HepG2 (cell line): ENCODE results near the gene AXIN1. TPM values are rescaled to one million over a fixed set of nuclear protein-coding genes. Genes with fewer than 3 reads are reported as not detected.

Source experiments
- ATAC-seq: fragments of 200-7000 bp; cut with Tn5 transposase; 3 replicates; pipeline ENCODE4 v1.9.1; 2020; ENCODE audit warnings: mild to moderate bottlenecking, moderate library complexity
- BruUV-seq: library from RNA; stranded (reverse); fragments of 400-500 nt; replicated peaks from 2 replicates; lab custom pipeline; 2021; lab: Mats Ljungman, UMichigan
- CTCF ChIA-PET: fragments of 300-600 bp; formaldehyde crosslinking; extraction: SDS; loops from one replicate; lab custom pipeline; 2021; ENCODE audit warnings: low total read pairs, inconsistent platforms, low intra/inter-chr PET ratio; lab: Yijun Ruan, JAX
- POLR2A ChIA-PET: fragments of 350-600 bp; sonication (Branson Sonifier 250); formaldehyde crosslinking; loops from one replicate; lab custom pipeline; 2020; ENCODE audit warnings: antibody characterized with exemption, inconsistent platforms; lab: Yijun Ruan, JAX
- DNase-seq: peaks from one replicate; pipeline ENCODE4 v3.0.0-alpha.2; 2015; ENCODE audit warnings: low spot score
- FAIRE-seq: peaks from 3 replicates; lab custom pipeline; 2011; peaks lifted over from hg19 to GRCh38; lab: Jason Lieb, UNC
- H2AFZ ChIP-seq: one replicate; pipeline ENCODE4 v1.6.1; 2011; ENCODE audit warnings: low read length, inconsistent platforms
- H3K27ac ChIP-seq: fragments of 300-600 bp; 3 replicates; pipeline ENCODE4 v1.8.0; 2011; ENCODE audit warnings: mixed run types, mild to moderate bottlenecking, mixed read lengths, low read length, inconsistent platforms; ENCODE audit not compliant: insufficient read depth; ENCODE audit errors: extremely low read length
- H3K27me3 ChIP-seq, 2 experiments: fragments of 200-600 bp in 1 of 2; 2 replicates in 1 of 2; 3 replicates in 1 of 2; pipeline versions ENCODE4 v1.6.0 to v1.8.0; 2011; ENCODE audit warnings: low read length in 2 of 2, mild to moderate bottlenecking in 2 of 2, moderate library complexity in 2 of 2, inconsistent platforms in 1 of 2; ENCODE audit not compliant: insufficient read depth in 2 of 2, control insufficient read depth in 1 of 2
- H3K36me3 ChIP-seq, 2 experiments: fragments of 200-600 bp in 1 of 2; replicated peaks in 1 of 2; 2 replicates in 1 of 2; 3 replicates in 1 of 2; pipeline versions ENCODE4 v1.5.1 to v1.8.0; 2011; ENCODE audit warnings: low read length in 2 of 2, inconsistent platforms in 1 of 2; ENCODE audit not compliant: insufficient read depth in 2 of 2, control insufficient read depth in 1 of 2
- H3K4me1 ChIP-seq: 2 replicates; pipeline ENCODE4 v1.5.1; 2012; ENCODE audit warnings: low read length, inconsistent platforms; ENCODE audit not compliant: insufficient read depth
- H3K4me2 ChIP-seq: 2 replicates; pipeline ENCODE4 v1.6.0; 2011; ENCODE audit warnings: low read depth, low read length, inconsistent platforms
- H3K4me3 ChIP-seq, 3 experiments: fragments of 200-600 bp in 1 of 3; sonication (generic), shearing (Covaris generic) in 1 of 3; replicated peaks in 1 of 3; 2 replicates each; pipeline ENCODE4 v1.5.1; 2011 to 2016; ENCODE audit warnings: low read length in 3 of 3, inconsistent platforms in 2 of 3, low read depth in 2 of 3, mild to moderate bottlenecking in 2 of 3, control low read depth in 1 of 3, mixed read lengths in 1 of 3; ENCODE audit not compliant: insufficient read depth in 1 of 3
- H3K79me2 ChIP-seq: one replicate; pipeline ENCODE4 v1.6.1; 2011; ENCODE audit warnings: low read length, inconsistent platforms; ENCODE audit not compliant: insufficient read depth
- H3K9ac ChIP-seq: 2 replicates; pipeline ENCODE4 v1.6.0; 2011; ENCODE audit warnings: mild to moderate bottlenecking, low read depth, low read length, inconsistent platforms; ENCODE audit not compliant: insufficient read depth
- H3K9me3 ChIP-seq: 2 replicates; pipeline ENCODE4 v1.5.1; 2012; ENCODE audit warnings: mild to moderate bottlenecking, low read length
- H4K20me1 ChIP-seq: 2 replicates; pipeline ENCODE4 v1.6.0; 2011; ENCODE audit warnings: inconsistent platforms, mild to moderate bottlenecking, low read length, moderate library complexity; ENCODE audit not compliant: insufficient read depth
- ADNP ChIP-seq: sonication (generic); formaldehyde crosslinking; IDR thresholded peaks from 2 replicates; pipeline ENCODE4 v1.4.0; 2020; ENCODE audit warnings: missing genetic modification reagents
- TAF15 ChIP-seq: fragments of 200-400 bp; formaldehyde crosslinking; IDR thresholded peaks from one replicate; pipeline ENCODE4 v1.6.1; 2018; ENCODE audit warnings: mild to moderate bottlenecking, low read depth, low read length; ENCODE audit not compliant: poor library complexity, severe bottlenecking
- TBL1XR1 ChIP-seq: fragments of 150-350 bp; IDR thresholded peaks from 2 replicates; pipeline ENCODE4 v1.6.1; 2014; ENCODE audit warnings: borderline replicate concordance, low read length; ENCODE audit not compliant: partially characterized antibody
- XRCC5 ChIP-seq: fragments of 200-400 bp; formaldehyde crosslinking; optimal IDR thresholded peaks from 2 replicates; pipeline ENCODE3; 2017; ENCODE audit warnings: mild to moderate bottlenecking, low read length
- WGBS: methylation state at CpG from one replicate; pipeline ENCODE4 v1.1.6; 2017; ENCODE audit warnings: low lambda C conversion rate; 5-methylcytosine and 5-hydroxymethylcytosine counted together
- in situ Hi-C: cut with HindIII; loops from 2 replicates; pipeline ENCODE4 v1.10.0; 2017; ENCODE audit warnings: low pct_unique_long_range_greater_than_20kb; ENCODE audit not compliant: extremely low pct_ligation_motif_present
- intact Hi-C: fragments of 100-400 bp; cut with micrococcal nuclease; formaldehyde crosslinking; loops from one replicate; pipeline ENCODE4 v1.10.0; 2022; ENCODE audit not compliant: unreplicated experiment
- polyA plus RNA-seq, 8 experiments: library from polyadenylated mRNA; depleted of rRNA in 3 of 8; stranded (reverse) in 7 of 8; unstranded in 1 of 8; fragments of >200 nt; fragmentation: Illumina TruSeq in 4 of 8; extraction: Trizol in 4 of 8; gene quantifications; 2 replicates each; pipeline versions ENCODE4 v1.2.1 to v1.2.3, GENCODE V29; 2011 to 2016; ENCODE audit warnings: low read depth in 4 of 8, missing spikeins in 1 of 8, mixed read lengths in 1 of 8; ENCODE audit not compliant: insufficient read depth in 1 of 8
- total RNA-seq, 5 experiments: library from RNA; depleted of rRNA; stranded (reverse); fragments of >200 nt; fragmentation: Illumina TruSeq; extraction: Trizol; gene quantifications; 2 replicates each; pipeline ENCODE4 v1.2.3, GENCODE V29; 2016; ENCODE audit warnings: low read depth in 1 of 5
- TF ChIP-seq, protein P1 (sequence below): sonication (generic); formaldehyde crosslinking; IDR thresholded peaks from 2 replicates; pipeline ENCODE4 v1.5.0; 2020; ENCODE audit warnings: mild to moderate bottlenecking, missing genetic modification reagents, borderline replicate concordance

AXIN1 gene
- total and polyA plus RNA-seq, 2 of the 13 experiments (the other 11 are each of a cell fraction or from before 2014, with no cell fraction given), result 24.0 to 26.0 TPM

DNA sequence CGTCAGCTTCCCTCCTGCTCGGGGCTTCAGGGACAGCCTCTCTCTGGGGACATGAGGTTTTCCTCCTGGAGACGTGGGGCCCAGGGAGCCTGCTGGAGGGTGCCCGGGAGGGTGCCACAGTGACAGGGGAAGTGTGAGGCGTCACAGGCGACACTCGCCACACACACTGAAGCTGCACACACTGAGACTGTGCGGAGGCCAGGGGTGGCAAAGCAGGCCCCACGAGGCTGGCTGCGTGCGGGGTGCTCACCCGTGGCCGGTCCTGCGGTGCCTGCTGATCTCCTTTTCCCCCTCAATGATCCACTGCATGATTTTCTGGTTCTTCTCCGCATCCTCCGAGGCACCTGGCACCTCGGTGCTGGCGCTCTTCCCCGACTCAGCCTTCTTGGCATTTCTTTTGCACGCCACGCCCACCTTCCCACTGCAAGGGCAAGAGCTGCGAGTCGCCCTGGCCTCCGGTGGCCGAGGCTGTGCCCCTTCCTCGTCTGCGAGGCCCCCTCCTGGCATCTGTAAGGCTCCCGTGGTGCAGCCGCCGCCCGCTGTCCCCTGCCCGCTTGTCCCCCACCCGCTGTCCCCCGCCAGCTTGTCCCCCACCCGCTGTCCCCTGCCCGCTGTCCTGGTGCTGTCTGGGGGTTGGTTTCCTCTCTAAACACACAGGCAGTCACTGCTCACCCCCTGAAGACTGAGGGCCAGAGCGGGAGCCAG is 55.6 kb downstream of the AXIN1 start:
- no TSS peak for BruUV-seq

More for the DNA sequence above, 55.6 kb downstream of the AXIN1 start:
- TF ChIP-seq, protein P1, sequence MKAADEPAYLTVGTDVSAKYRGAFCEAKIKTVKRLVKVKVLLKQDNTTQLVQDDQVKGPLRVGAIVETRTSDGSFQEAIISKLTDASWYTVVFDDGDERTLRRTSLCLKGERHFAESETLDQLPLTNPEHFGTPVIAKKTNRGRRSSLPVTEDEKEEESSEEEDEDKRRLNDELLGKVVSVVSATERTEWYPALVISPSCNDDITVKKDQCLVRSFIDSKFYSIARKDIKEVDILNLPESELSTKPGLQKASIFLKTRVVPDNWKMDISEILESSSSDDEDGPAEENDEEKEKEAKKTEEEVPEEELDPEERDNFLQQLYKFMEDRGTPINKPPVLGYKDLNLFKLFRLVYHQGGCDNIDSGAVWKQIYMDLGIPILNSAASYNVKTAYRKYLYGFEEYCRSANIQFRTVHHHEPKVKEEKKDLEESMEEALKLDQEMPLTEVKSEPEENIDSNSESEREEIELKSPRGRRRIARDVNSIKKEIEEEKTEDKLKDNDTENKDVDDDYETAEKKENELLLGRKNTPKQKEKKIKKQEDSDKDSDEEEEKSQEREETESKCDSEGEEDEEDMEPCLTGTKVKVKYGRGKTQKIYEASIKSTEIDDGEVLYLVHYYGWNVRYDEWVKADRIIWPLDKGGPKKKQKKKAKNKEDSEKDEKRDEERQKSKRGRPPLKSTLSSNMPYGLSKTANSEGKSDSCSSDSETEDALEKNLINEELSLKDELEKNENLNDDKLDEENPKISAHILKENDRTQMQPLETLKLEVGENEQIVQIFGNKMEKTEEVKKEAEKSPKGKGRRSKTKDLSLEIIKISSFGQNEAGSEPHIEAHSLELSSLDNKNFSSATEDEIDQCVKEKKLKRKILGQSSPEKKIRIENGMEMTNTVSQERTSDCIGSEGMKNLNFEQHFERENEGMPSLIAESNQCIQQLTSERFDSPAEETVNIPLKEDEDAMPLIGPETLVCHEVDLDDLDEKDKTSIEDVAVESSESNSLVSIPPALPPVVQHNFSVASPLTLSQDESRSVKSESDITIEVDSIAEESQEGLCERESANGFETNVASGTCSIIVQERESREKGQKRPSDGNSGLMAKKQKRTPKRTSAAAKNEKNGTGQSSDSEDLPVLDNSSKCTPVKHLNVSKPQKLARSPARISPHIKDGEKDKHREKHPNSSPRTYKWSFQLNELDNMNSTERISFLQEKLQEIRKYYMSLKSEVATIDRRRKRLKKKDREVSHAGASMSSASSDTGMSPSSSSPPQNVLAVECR (CRISPR knock-in tag), result no peak
- TF ChIP-seq ADNP (CRISPR knock-in tag) (no peak), TBL1XR1 (no peak), TAF15 (no peak), XRCC5 (no peak)
- Histone ChIP-seq H3K4me3 (no peak overlapping the region), H4K20me1 (no peaks in the 10 kb centered on the region), H3K9ac (no peak overlapping the region), H3K27ac (no peak overlapping the region), H3K27me3 (no peaks in the 10 kb centered on the region), H3K79me2 (no peaks in the 10 kb centered on the region), H3K4me1 (no peaks in the 10 kb centered on the region), H3K9me3 (no peaks in the 10 kb centered on the region), H3K4me2 (no peak overlapping the region), H2AFZ (no peak overlapping the region), H3K36me3 (peaks cover 14 to 40% of the 10 kb centered on the region in 2 experiments; a peak in 4 of 5 replicates)
- ATAC-seq (peak; percentile 12; the same call in 1 of the 3 replicates), FAIRE-seq (no peak), DNase-seq (no peak)
- ChIA-PET CTCF (no interaction called here), POLR2A (no interaction called here)
- 94% methylated on average over 36 of the region's 37 CpGs for WGBS
- intact Hi-C loops (no loop called here), in situ Hi-C loops (no loop called here)
